GM12872 (cell line): Measurements from ENCODE around the gene NLGN4Y.

Experiments
- CTCF ChIP-seq: IDR thresholded peaks from 3 replicates; pipeline ENCODE4 v1.5.1; 2011; ENCODE audit warnings: low read depth, mild to moderate bottlenecking, low read length, moderate library complexity; ENCODE audit not compliant: insufficient read depth

Gene NLGN4Y

DNA sequence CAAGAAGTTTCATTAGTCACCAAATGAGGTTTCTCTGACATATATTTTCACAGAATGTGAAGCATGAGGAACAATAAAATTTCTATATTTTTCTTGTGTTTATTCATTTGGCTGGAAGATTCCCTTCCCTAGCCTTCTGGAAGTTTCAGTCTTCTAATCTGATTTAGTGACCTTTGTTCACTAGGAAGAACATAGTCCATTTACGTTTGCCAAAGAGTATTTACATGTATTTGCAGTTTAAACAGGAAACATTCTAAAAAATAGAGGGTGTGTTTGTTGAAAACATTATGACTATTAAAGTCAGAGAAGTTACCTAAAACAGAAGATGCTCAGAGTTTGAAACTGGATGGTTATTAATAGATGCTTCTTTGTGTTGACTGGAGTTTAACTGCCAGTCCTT, 238.6 kb downstream of the NLGN4Y start:
- no peak for TF ChIP-seq CTCF

GRCh38 chrY:14763600-14763999, 239.3 kb downstream of the NLGN4Y start:
- no peak for TF ChIP-seq CTCF

GRCh38 chrY:14778208-14778607, 253.9 kb downstream of the NLGN4Y start:
- no peak for TF ChIP-seq CTCF

- no peak for TF ChIP-seq CTCF
Observed at GRCh38 chrY:14793104-14793503, 268.8 kb downstream of the NLGN4Y start.

DNA sequence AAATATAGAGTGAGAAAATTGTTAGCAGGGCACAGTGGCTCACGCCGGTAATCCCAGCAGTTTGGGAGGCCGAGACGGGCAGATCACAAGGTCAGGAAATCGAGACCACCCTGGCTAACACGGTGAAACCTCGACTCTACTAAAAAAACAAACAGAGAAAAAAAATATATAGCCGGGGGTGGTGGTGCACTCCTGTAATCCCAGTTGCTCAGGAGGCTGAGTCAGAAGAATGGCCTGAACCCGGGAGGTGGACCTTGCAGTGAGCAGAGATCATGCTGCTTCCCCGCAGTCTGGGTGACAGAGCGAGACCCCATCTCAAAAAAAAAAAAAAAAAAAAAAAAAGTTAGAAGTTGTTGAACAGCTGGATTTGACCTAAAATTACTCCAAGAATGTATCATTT, 269.3 kb downstream of the NLGN4Y start:
- no peak for TF ChIP-seq CTCF

- no peak for TF ChIP-seq CTCF
Observed at GRCh38 chrY:14798010-14798409, 273.7 kb downstream of the NLGN4Y start.

DNA sequence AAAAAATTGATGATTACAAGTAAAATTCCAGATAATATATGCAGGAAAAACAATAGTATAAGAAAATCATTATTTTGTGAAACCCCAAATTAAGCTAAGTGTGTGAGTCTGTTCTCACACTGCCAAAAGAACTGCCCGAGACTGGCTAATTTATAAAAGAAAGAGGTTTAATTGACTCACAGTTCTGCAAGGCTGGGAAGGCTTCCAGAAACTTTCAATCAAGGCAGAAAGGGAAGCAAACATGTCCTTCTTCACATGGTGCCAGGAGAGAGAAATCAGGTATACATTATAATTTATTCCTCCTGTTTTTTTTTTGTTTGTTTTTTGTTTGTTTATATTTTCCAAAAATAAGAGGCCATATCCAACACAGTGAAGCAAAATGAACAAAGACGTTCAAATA, 276.8 kb downstream of the NLGN4Y start:
- no peak for TF ChIP-seq CTCF

- TF ChIP-seq CTCF: no peak
Observed at GRCh38 chrY:14802125-14802524, 277.8 kb downstream of the NLGN4Y start.
